NCI-H2081 (cell line): ENCODE results near the gene NHP2.
A peak's percentile ranks its signal among the peaks of the same experiment; 100 is the strongest.
"Not testable (repeated sequence)": the region's sequence is repeated elsewhere in the genome, so short reads cannot be mapped to it uniquely, and the experiment has no call there.

Source experiments
- DNase-seq, 2 experiments: peaks; one replicate each; lab custom pipeline; 2025; lab: John Stamatoyannopoulos, UW

Gene NHP2

GRCh38 chr5:178130576-178131445, 22.9 kb downstream of the NHP2 start, which contains the start of gene RMND5B:
RMND5B (plus strand) TSS chr5:178131014; CDS start chr5:178138120, 7,106 bp downstream.
- peak; percentile 79 to 87 for DNase-seq

DNA sequence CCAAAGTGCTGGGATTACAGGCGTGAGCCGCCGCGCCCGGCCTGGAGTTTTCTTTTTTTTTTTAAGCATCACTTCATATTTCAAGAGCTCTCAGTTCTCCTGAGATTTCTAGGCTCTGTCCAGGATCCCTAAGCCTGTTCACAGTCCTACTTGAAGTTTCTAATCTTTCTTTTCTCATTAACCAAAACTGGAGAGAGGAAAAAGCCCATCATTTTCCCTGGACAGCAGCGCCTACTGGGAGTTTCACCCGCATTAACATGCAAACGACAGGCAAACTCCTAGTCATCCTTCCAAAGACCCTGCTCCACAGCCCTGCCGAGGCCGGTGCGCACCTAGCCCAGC, 23.5 kb downstream of the NHP2 start:
- DNase-seq, result not testable (repeated sequence)

DNA sequence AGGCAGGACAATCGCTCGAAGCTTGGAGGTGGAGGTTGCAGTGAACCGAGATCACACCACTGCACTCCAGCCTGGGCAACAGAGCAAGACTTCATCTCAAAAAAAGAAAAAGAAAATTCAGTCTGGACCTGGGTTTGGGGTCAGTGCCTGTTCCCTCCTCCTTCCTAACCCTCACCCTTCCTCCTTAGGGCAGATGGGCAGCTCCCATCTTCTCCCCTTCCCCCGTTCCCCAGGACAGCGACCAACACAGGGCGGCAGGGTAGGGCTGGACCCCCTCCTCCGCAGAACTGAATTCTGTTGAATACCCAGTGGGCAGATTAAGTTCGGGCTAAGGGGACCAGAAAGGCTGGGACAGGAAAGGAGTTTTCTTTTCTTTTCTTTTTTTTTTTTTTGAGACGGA, 24.4 kb downstream of the NHP2 start:
- DNase-seq, result no peak

DNA sequence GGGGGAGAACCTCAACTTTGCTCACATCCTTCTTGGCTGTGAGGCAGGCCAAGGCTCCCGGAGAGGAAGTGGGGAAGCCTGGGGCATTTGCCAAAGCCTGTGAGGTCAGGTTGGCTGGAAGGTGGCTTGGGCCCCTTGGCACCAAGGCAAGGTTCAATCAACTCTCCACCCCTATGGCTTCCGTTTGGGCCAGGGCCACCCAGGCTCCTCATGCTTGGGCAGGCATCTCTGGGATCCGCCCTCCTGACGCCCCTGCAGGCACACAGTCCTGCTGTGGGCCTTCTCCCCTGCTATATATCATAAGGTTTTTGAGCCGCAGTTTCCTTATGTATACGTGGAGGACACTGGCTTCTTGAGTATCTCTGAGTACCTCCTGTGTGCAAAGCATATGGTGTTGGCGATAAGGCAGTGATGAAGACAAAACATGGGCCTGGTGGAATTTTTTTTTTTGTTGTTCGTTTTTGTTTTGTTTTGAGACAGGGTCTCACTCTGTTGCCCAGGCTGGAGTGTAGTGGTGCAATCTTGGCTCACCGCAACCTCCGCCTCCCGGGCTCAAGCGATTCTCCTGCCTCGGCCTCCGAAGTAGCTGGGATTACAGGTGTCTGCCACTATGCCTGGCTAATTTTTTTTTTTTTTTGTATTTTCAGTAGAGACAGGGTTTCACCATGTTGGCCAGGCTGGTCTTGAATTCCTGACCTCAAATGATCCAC, 26.2 kb downstream of the NHP2 start:
- not testable (repeated sequence) for DNase-seq

DNA sequence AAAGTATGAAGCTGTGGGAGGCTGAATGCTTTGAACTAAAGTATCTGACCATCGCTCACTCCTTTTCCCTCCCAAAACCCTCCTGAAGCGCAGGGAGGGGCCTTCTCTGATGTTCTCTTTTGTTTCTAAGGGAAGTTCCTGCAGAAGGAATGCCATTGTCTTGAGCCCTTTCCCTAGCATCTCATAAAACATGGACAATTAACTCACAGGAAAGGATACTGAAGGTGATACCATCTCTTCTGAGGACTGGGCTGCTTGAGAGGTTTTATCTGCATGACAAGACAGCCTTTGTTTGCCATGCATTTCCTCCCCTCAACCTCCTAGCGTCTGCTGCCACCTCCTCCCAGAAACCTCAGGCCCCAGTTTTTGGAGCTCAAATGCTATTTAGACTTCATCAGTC, 27.1 kb downstream of the NHP2 start:
- DNase-seq, result no peak

DNA sequence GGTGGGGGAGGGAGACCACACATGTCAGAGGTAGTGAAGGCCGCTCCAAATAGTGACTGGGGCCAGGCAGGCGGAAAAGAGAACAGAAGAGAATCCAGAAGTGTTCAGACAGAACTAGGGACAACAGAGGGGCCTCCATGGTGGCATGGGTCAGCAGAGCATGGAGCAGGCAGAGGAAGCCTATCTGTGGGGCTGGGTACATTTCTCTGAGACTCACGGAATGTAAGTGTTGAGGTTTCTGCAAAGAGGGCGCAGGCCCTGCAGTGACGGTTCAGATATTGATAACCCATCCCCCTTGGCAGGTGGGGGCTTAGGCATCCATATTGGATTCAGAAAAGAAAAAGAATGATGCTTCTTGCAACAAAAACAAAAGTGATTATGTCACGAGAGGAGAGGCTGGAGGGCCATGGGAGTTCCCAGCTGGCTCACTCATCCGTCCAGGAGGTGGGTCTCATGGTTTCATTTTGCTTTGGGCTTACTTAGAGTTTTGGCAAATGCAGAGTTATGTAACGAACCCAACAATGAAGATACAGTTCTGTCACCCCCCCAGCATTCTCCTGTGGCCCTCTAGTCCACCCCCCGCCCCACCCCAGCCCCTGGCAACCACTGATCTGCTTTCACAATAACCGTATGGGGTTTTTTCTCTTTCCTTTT, 28.3 kb downstream of the NHP2 start:
- no peak for DNase-seq

DNA sequence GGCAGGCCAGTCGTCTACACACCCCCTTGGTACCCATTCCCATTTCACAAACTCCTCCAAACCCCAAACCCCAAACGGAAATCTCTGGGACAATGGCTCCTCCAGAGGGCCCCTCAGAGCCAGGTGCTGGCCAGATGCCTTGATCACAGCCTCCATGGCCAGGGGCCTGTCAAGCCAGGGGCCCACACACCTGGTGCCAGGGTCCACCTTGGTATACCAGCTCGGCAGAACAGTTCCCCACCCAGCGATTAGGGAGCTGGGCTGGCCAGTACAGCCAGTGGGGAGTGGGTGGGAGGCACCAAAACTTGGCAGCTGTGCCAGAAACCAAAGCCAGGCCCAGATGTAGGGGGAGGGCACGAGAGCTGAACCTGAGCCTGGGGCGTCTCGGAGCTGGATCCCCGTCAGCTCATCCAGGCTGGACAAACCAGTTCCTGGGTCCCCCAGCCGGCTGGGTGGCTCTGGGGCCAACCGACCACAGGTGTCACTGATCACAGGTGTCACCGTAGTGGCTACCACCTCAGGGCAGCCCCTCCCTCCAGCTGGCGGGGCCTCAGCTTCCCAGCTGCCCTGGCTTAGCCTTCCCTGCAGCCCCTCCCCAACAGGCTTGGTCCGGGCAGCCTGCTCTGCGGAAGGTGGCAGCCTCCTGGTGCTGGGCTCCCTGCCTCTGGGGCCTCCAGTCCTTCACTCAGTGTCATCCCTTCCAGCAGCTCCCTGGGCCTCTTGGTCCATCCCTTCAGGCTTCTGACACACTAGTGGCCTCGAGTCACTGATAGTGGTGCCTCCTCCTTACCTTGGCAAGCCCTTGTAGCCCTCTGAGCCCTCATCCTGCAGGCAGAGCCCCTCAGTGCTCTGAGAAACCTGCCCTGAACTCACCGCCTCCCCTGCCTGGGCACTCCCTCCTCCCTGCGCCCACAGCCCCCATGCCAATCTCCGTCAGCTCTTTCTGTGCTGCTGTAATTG, 29.4 kb downstream of the NHP2 start:
- DNase-seq, result no peak

DNA sequence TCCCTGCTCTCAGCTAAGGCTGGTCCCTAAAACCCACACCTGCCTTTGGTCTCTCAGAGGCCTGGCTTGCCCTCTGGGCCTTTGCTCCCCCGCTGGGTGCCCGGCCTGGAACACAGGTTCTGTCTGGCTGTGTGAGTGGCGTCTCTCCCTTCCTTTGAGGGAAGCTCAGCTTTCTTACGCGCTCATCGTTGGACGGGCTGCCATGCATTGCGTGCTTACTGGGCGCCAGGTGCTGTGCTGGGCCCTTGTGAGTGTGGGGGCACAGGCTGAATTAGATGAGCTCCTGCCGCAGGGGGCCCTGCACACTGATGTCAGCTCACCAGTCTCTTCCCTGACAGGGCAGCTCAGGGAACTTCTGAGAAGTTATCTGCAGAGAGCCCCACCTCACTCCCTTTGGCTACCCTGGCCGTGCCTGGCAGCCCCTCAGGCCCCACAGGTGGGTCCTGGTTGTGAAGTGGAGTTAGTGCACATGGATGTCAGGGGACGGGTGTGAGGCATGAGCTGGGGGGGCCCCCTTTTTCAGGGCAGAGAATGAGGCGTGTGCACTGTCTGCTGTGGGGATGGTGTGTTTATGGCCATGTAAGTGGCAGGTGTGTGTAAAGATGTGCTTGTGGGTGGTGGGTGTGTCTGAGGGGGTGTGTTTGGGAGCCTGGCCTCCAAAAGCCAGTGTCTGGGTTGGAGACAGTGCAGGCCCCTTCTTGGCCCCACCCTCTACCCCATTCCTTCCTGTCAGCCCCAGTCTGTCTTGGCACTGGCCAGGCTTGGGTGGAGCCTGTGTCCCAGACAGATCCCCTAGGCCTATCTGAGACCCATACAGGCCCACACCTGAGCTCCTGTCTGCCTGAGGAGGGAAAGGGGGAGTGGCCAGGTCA, 30.4 kb downstream of the NHP2 start:
- no peak for DNase-seq

DNA sequence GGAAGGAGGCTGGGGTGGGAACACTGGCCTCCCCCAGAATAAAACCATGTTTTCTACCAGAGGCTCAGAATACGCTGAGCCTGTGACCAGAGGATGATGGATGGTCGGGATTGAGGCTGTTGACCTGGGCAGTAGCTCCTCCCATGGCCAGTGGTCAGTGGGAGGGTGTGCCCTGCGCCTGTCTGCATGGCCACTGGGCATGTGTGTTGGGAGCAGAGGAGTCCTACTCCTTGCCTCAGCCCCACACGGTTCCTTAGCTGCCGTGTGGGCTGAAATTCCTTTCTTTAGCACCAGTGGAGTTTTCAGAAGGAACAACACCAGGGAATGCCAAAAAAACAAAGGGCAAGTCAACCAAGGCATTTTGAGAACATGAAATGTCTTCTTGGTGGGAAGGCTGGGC, 31.3 kb downstream of the NHP2 start:
- DNase-seq, result no peak

DNA sequence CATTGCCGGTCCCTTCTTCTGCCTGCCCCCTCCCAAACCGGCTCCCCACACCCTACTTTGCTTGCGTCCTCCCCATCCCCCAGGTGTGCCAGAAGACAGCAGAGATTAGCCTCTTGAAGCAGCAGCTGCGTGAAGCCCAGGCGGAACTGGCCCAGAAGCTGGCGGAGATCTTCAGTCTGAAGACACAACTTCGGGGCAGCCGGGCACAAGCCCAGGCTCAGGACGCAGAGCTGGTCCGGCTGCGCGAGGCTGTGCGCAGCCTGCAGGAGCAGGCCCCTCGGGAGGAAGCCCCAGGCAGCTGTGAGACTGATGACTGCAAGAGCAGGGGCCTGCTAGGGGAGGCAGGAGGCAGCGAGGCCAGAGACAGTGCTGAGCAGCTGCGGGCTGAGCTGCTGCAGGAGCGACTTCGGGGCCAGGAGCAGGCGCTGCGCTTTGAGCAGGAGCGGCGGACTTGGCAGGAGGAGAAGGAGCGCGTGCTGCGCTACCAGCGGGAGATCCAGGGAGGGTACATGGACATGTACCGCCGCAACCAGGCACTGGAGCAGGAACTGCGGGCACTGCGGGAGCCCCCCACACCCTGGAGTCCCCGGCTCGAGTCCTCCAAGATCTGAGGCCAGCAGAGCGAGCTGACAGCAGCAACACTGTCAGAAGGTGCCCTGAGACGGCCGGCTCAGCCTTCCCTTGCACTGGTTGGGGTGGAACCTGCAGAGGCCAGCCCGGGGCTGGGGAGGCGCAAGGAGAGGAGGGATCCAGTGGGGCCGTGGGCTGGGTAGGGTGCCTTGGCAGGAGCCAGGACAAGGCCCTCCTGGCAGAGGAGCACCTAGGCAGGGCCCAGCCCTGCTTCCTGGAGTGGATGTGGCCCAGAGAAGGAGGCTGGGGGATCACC, 32.1 kb downstream of the NHP2 start:
- no peak for DNase-seq

GRCh38 chr5:178120607-178121357, 32.9 kb downstream of the NHP2 start:
- peak; percentile 89 to 96 for DNase-seq

DNA sequence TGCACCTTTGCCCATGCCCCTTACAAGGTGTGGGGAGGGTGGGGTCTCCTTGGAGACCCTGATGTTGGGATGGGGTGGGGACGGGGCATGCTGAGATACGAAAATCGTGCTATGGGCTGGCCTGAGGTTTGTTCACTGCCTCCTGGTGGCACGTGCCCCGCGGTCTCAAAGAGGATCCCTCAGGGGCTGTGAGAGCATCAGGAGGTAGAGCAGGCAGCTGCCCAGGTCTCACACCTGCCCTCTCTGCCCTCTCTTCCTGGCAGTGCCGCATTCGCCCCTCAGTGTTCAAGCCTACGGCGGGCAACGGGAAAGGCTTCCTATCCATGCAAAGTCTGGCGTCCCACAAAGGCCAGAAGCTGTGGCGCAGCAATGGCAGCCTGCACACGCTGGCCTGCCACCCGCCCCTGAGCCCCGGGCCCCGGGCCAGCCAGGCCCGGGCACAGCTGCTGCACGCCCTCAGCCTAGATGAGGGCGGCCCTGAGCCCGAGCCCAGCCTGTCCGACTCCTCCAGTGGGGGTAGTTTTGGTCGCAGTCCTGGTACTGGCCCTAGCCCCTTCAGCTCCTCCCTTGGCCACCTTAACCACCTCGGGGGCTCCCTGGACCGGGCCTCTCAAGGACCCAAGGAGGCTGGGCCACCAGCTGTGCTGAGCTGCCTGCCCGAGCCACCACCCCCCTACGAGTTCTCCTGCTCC, 33.6 kb downstream of the NHP2 start:
- no peak for DNase-seq

DNA sequence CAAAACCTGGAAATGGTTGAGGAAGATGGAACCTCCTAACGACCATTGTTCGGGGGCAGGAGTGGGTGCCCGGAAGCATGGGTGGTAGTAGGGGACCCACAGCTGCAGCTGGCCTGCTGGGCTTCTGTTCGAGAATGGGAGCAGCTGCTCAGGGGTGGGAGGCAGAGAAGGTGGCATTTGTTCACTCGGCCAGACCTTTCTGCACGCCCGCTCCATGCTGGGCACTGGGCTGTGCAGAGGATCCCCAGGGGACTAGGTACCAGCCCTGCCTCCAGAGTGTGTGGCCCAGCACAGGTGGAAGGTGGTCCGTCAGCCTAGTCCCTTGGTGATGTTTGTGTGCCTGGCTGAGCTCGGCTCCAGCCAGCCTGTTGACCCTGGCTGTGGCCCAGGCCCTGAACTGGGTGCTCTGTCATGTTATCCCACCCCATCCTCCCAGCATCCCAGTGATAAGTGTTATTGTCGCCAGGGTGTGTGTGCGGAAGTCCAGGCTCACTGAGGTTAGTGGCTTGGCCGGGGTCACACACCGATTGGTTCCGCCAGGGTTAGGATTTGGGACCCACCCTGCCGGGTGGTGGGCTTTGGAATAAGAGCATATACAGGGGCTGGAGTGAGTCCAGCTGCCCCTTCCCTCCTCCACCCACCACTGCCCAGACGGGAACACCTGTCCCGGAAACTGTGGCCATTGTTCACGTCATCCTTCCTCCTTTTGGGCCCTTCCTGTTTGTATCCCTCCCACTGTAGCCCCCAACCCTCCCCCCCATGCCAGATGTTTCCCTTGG, 35.6 kb downstream of the NHP2 start:
- no peak for DNase-seq

DNA sequence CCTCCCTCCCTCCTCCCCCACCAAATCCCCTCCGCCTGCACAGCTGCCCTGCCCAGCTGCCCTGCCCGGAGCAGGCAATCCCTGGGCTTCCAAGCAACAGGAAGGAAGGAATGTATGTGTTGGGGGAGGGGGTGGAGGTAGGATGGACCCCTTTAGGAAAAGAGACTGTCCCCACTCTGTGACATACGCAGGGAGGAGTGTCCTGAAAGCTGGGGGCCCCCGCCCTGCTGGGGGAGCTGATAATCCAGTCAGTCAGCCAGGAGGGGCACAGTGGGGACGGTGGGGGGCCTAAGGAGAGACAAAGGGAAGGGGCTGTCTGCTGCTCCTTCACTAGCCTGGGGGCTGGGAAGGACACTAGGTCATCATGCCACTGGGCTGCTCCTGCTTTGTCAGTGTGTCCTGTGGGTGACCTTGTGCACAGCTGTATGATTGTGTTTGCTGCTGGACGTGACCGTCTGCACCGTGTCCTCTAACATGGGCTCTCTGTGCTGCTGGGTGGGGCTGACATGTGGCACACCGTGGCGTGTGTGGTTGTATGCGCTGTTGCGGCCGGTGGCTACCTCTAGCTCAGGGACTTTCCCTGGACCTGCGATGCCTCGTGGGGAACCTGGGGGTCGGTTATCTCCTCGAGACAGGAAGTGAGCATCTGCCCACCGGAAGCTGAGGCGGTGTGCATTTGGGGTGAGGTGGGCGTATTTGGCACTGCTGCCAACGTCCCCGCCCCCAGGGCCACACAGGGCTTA, 37.4 kb downstream of the NHP2 start:
- DNase-seq, result no peak

GRCh38 chr5:178115814-178116142, 37.9 kb downstream of the NHP2 start:
- DNase-seq, result no peak

GRCh38 chr5:178115136-178115813, 38.4 kb downstream of the NHP2 start:
- DNase-seq, result no peak
